Esophagus squamous epithelium (tissue), 4 donors: ENCODE data around the gene ING3.

Experiments
- CTCF ChIP-seq, 6 experiments: fragments of 450-650 bp in 4 of 6; fragments of 200-600 bp in 2 of 6; sonication (generic) in 2 of 6; IDR thresholded peaks; one replicate each; pipeline ENCODE4 v1.5.1; 2016 to 2019; ENCODE audit warnings: antibody characterized with exemption in 6 of 6, mild to moderate bottlenecking in 4 of 6, moderate library complexity in 4 of 6
- POLR2A ChIP-seq, 4 donors: fragments of 450-650 bp; IDR thresholded peaks; one replicate each; pipeline ENCODE4 v1.6.1; 2017; ENCODE audit warnings: antibody characterized with exemption in 4 of 4, mild to moderate bottlenecking in 4 of 4, moderate library complexity in 3 of 4

GRCh38 chr7:120973849-120974248 is 23.3 kb downstream of the ING3 start:
- TF ChIP-seq CTCF (IDR thresholded peaks at IDR 0.05) (no peak), POLR2A (IDR thresholded peaks at IDR 0.05) (no peak)
